HG03442 (cell line): ENCODE data around the gene PPP1R14C.
"Not testable (repeated sequence)": the region's sequence is repeated elsewhere in the genome, so short reads cannot be mapped to it uniquely, and the experiment has no call there.

ENCODE experiments used
- ATAC-seq: cut with Tn5 transposase; IDR thresholded peaks from one replicate; pipeline ENCODE4 v1.9.1; 2021; ENCODE audit warnings: mild to moderate bottlenecking, moderate library complexity; ENCODE audit not compliant: unreplicated experiment

PPP1R14C gene

GRCh38 chr6:150165020-150165702 is 22.3 kb downstream of the PPP1R14C start:
- ATAC-seq: no peak

GRCh38 chr6:150167479-150167873 is 24.6 kb downstream of the PPP1R14C start:
- ATAC-seq: no peak

- ATAC-seq: no peak
Measured at GRCh38 chr6:150169181-150169580, 26.3 kb downstream of the PPP1R14C start.

GRCh38 chr6:150169609-150170008 is 26.8 kb downstream of the PPP1R14C start:
- ATAC-seq: no peak

- no peak for ATAC-seq
Measured at GRCh38 chr6:150172929-150173328, 30.1 kb downstream of the PPP1R14C start.

- no peak for ATAC-seq
Measured at GRCh38 chr6:150175586-150176151, 32.8 kb downstream of the PPP1R14C start.

GRCh38 chr6:150176152-150176551 is 33.3 kb downstream of the PPP1R14C start:
- ATAC-seq: no peak

GRCh38 chr6:150176659-150177058 is 33.8 kb downstream of the PPP1R14C start:
- ATAC-seq: no peak

- ATAC-seq: no peak
Measured at GRCh38 chr6:150177259-150177951, 34.6 kb downstream of the PPP1R14C start.

GRCh38 chr6:150177952-150178520 is 35.2 kb downstream of the PPP1R14C start:
- ATAC-seq: no peak

- no peak for ATAC-seq
Measured at GRCh38 chr6:150179030-150179429, 36.2 kb downstream of the PPP1R14C start.

- not testable (repeated sequence) for ATAC-seq
Measured at GRCh38 chr6:150179907-150180424, 37.1 kb downstream of the PPP1R14C start.

GRCh38 chr6:150180517-150180916 is 37.7 kb downstream of the PPP1R14C start:
- ATAC-seq: no peak

- no peak for ATAC-seq
Measured at GRCh38 chr6:150182460-150183078, 39.7 kb downstream of the PPP1R14C start.

GRCh38 chr6:150183105-150183504 is 40.3 kb downstream of the PPP1R14C start:
- ATAC-seq: no peak

GRCh38 chr6:150183966-150184365 is 41.1 kb downstream of the PPP1R14C start:
- ATAC-seq: no peak

GRCh38 chr6:150184850-150185731 is 42.2 kb downstream of the PPP1R14C start:
- ATAC-seq: no peak

GRCh38 chr6:150185732-150186117 is 42.9 kb downstream of the PPP1R14C start:
- ATAC-seq: no peak

GRCh38 chr6:150186129-150186898 is 43.5 kb downstream of the PPP1R14C start:
- ATAC-seq: no peak
